GM18867 (cell line): Measurements from ENCODE around the gene HMCN2.
"Not testable (repeated sequence)": the region's sequence is repeated elsewhere in the genome, so short reads cannot be mapped to it uniquely, and the experiment has no call there.

Source experiments
- ATAC-seq: cut with Tn5 transposase; IDR thresholded peaks from one replicate; pipeline ENCODE4 v1.9.1; 2021; ENCODE audit warnings: mild to moderate bottlenecking, moderate library complexity; ENCODE audit not compliant: unreplicated experiment

Gene HMCN2

GRCh38 chr9:130262771-130263170, 2.8 kb upstream of the HMCN2 start:
- no peak for ATAC-seq

- no peak for ATAC-seq
Measured at GRCh38 chr9:130263601-130264413, 1.8 kb upstream of the HMCN2 start.

- no peak for ATAC-seq
Measured at GRCh38 chr9:130264414-130265350, 878 bp upstream of the HMCN2 start.

DNA sequence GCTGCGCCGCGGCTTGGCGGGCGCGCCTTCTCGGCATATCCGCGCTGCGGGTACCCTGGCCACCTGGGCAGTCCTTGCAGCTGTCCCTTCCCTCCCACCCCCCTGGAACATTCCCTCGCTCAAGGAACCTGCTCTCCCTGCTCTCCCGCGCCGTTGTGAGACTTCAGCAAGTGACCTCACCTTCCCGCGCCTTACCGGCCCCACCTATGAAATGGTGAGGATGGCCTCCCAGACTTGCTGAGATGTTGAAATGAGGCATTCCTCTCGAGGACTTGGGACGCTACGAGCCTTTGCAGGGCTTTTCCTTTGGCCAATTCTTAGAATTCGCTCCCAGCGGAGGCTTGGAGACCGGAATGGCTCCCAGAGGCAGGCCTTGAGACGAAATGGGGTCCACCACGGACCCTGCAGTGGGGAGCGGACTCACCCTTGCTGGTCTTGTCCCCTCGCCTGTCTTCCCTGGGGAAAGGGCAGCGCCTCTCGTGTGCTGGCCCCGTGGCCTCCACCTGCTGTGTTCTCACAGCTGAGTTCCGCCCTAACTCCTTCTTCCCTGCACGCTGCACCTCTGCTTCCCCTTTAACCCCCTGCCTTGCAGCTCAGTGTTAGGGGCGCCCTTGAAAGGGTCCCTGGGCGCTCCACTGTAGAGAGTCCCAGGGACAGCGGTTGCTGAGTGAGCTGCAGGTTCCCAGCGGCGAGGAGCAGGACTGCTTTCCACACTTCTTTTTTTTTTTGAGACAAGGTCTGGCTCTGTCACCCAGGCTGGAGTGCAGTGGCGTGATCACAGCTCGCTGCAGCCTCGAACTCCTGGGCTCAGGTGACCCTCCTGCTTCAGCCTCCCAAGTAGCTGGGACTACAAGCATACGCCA, 907 bp downstream of the HMCN2 start:
- no peak for ATAC-seq

GRCh38 chr9:130267930-130268329, 2.4 kb downstream of the HMCN2 start:
- no peak for ATAC-seq

- no peak for ATAC-seq
Measured at GRCh38 chr9:130268521-130269211, 3.1 kb downstream of the HMCN2 start.

- no peak for ATAC-seq
Measured at GRCh38 chr9:130271473-130271872, 5.9 kb downstream of the HMCN2 start.

GRCh38 chr9:130275156-130275555, 9.6 kb downstream of the HMCN2 start:
- no peak for ATAC-seq

DNA sequence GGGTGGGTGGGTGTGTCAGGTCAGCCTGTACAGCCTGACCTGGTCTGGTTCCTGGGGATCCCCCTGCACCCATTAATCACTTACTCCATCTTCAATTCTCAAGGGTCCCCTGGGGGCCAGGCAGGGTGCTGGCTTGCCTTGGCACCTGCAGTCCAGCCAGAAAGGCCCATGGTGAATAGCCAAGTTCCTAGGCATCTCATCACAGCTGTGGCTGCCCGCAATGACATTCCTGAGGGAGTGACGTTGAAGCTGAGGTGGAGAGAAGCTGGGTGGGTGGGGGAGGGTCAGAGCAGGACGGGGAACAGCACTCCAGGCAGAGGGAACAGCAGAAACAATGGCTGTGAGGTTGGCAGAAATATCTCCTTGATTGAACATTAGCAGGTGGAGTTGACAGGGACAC, 10.6 kb downstream of the HMCN2 start:
- no peak for ATAC-seq

GRCh38 chr9:130276955-130277354, 11.4 kb downstream of the HMCN2 start:
- no peak for ATAC-seq

- not testable (repeated sequence) for ATAC-seq
Measured at GRCh38 chr9:130277525-130277924, 12.0 kb downstream of the HMCN2 start.

GRCh38 chr9:130283539-130284248, 18.1 kb downstream of the HMCN2 start:
- ATAC-seq = no peak

- ATAC-seq = no peak
Measured at GRCh38 chr9:130284249-130284625, 18.7 kb downstream of the HMCN2 start.

- no peak for ATAC-seq
Measured at GRCh38 chr9:130284690-130285089, 19.1 kb downstream of the HMCN2 start.

- no peak for ATAC-seq
Measured at GRCh38 chr9:130285271-130285670, 19.7 kb downstream of the HMCN2 start.

GRCh38 chr9:130286072-130286770, 20.7 kb downstream of the HMCN2 start:
- ATAC-seq = no peak

GRCh38 chr9:130286781-130287428, 21.3 kb downstream of the HMCN2 start:
- no peak for ATAC-seq

- no peak for ATAC-seq
Measured at GRCh38 chr9:130287736-130288135, 22.2 kb downstream of the HMCN2 start.

DNA sequence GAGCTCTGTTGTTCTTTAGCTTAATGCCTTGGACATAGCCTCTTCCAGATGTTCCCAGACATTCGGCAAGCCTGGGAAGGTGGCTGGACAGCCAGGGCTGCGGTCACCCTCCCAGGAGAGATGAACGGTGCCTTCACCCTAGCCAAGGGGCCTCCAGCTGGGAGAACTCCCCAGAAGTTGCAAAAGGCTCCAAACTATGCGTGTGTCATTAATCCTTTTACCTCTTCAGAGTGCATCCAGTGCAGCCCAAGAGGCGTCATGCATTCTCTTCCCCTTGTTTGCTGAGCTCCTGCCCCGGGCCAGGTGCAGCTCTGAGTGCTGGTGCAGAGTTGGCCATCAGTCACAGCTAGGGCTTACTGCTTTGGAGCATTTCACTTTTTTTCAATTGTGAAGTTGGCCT, 22.8 kb downstream of the HMCN2 start:
- no peak for ATAC-seq
